HS-27A (cell line): ENCODE results near the gene DCTN2.
A peak's percentile ranks its signal among the peaks of the same experiment; 100 is the strongest.
"Not testable (repeated sequence)": the region's sequence is repeated elsewhere in the genome, so short reads cannot be mapped to it uniquely, and the experiment has no call there.

Experiments
- DNase-seq: peaks from one replicate; pipeline ENCODE4 v3.0.0-alpha.2; 2012; ENCODE audit warnings: low read depth, missing footprints

Gene DCTN2

GRCh38 chr12:57527184-57527583 lies 19.8 kb downstream of the DCTN2 start:
- no peak for DNase-seq

GRCh38 chr12:57526477-57527126 lies 20.4 kb downstream of the DCTN2 start:
- DNase-seq, result no peak

GRCh38 chr12:57525615-57526383 lies 21.2 kb downstream of the DCTN2 start:
- no peak for DNase-seq

GRCh38 chr12:57524814-57525614 lies 22.0 kb downstream of the DCTN2 start:
- DNase-seq, result no peak

- no peak for DNase-seq
These were observed 23.0 kb downstream of the DCTN2 start for GRCh38 chr12:57523706-57524614.

GRCh38 chr12:57522887-57523705 lies 23.9 kb downstream of the DCTN2 start:
- no peak for DNase-seq

- DNase-seq, result peak; percentile 84
These were observed 24.7 kb downstream of the DCTN2 start, which contains the start of gene MBD6 for GRCh38 chr12:57522011-57522886. Gene MBD6, plus strand, starts transcription at chr12:57522824. Its CDS starts 1,480 bp downstream, at chr12:57524304.

- no peak for DNase-seq
These were observed 25.4 kb downstream of the DCTN2 start for GRCh38 chr12:57521525-57522010.

GRCh38 chr12:57520053-57520818 lies 26.8 kb downstream of the DCTN2 start, which contains the start of gene DDIT3:
Gene DDIT3, minus strand, starts transcription at chr12:57520514. Its CDS starts 3,108 bp downstream, at chr12:57517406.
- DNase-seq, result peak; percentile 94

- no peak for DNase-seq
These were observed 27.3 kb downstream of the DCTN2 start for GRCh38 chr12:57519796-57520052.

GRCh38 chr12:57518920-57519795 lies 27.8 kb downstream of the DCTN2 start:
- no peak for DNase-seq

- no peak for DNase-seq
These were observed 28.6 kb downstream of the DCTN2 start for GRCh38 chr12:57518176-57518919.

- not testable (repeated sequence) for DNase-seq
These were observed 29.3 kb downstream of the DCTN2 start for GRCh38 chr12:57517718-57518117.

GRCh38 chr12:57517187-57517586 lies 29.8 kb downstream of the DCTN2 start:
- no peak for DNase-seq

GRCh38 chr12:57516617-57517153 lies 30.3 kb downstream of the DCTN2 start:
- DNase-seq, result no peak

GRCh38 chr12:57515934-57516541 lies 31.0 kb downstream of the DCTN2 start:
- DNase-seq, result no peak
